Activated T-cell treated with anti-CD3 and anti-CD28 coated beads, Interleukin-2, amount 50 U/mL, for 4 hours (primary cell): ENCODE data around the gene HSPA1L. TPM values are rescaled to one million over a fixed set of nuclear protein-coding genes. Genes with fewer than 3 reads are reported as not detected.
"Not testable (repeated sequence)": the region's sequence is repeated elsewhere in the genome, so short reads cannot be mapped to it uniquely, and the experiment has no call there.

Experiments used
- ATAC-seq, 2 donors: fragments of 200-7000 bp; cut with Tn5 transposase; one replicate each; pipeline ENCODE4 v1.10.0; 2021
- DNase-seq: peaks from one replicate; pipeline ENCODE4 v3.0.0-alpha.2; 2020
- H3K27me3 Mint-ChIP-seq: one replicate; pipeline ENCODE4 v1.8.0; 2021; ENCODE audit warnings: low read depth, mixed read lengths
- H3K36me3 Mint-ChIP-seq: one replicate; pipeline ENCODE4 v1.8.0; 2022; ENCODE audit warnings: mixed read lengths; ENCODE audit not compliant: insufficient read depth
- H3K4me1 Mint-ChIP-seq: one replicate; pipeline ENCODE4 v1.8.0; 2021; ENCODE audit warnings: low read depth, mixed read lengths
- H3K4me3 Mint-ChIP-seq: one replicate; pipeline ENCODE4 v1.8.0; 2021; ENCODE audit warnings: mild to moderate bottlenecking, moderate library complexity, mixed read lengths
- H3K9me3 Mint-ChIP-seq: one replicate; pipeline ENCODE4 v1.8.0; 2021; ENCODE audit warnings: mixed read lengths
- total RNA-seq, 3 donors: library from RNA; stranded (reverse); gene quantifications; one replicate each; pipeline ENCODE4 v1.2.1, GENCODE V29; 2021

HSPA1L gene
- total RNA-seq = 1 to 10 TPM; 1.6 to 1.8 (median 1.7) TPM

DNA sequence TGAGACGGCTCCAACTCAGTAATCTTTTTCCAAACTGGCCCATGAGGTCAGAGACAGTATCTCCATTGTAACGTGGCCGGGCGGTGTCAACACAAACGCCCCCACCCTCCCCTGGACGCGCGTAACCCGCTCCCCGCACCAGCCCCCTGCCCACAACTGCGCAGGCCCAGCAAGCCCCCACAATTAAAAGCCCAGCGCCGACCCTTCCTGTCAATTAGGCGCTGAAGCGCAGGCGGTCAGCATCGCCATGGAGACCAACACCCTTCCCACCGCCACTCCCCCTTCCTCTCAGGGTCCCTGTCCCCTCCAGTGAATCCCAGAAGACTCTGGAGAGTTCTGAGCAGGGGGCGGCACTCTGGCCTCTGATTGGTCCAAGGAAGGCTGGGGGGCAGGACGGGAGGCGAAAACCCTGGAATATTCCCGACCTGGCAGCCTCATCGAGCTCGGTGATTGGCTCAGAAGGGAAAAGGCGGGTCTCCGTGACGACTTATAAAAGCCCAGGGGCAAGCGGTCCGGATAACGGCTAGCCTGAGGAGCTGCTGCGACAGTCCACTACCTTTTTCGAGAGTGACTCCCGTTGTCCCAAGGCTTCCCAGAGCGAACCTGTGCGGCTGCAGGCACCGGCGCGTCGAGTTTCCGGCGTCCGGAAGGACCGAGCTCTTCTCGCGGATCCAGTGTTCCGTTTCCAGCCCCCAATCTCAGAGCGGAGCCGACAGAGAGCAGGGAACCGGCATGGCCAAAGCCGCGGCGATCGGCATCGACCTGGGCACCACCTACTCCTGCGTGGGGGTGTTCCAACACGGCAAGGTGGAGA lies at the start of gene HSPA1L, which contains the start of gene HSPA1A:
Gene HSPA1L (minus strand): TSS at position 259 of the 814 bp plus-strand sequence. CDS start 3,311 bp downstream, outside the sequence.
Gene HSPA1A (plus strand): TSS at position 519 of the 814 bp plus-strand sequence. CDS start 214 bp downstream, at position 733.
- Mint-ChIP-seq H3K4me3 (peak within 1 kb of the TSS; percentile 86), H3K4me1 (peaks cover 61% of the 10 kb centered on the region), H3K9me3 (no peaks in the 10 kb centered on the region), H3K27me3 (no peaks in the 10 kb centered on the region), H3K36me3 (peaks cover 9% of the 10 kb centered on the region)
- peak; percentile 43 for DNase-seq
- peak; percentile 19 to 23 for ATAC-seq

GRCh38 chr6:31864818-31865204 lies 49.7 kb upstream of the HSPA1L start:
- no peaks in the 10 kb centered on the region for H3K27me3 Mint-ChIP-seq
- no peak for DNase-seq
- no peak overlapping the region for H3K4me3 Mint-ChIP-seq
- ATAC-seq = no peak
- H3K9me3 Mint-ChIP-seq = no peaks in the 10 kb centered on the region
- H3K36me3 Mint-ChIP-seq = peaks cover 4% of the 10 kb centered on the region
- H3K4me1 Mint-ChIP-seq = peaks cover 18% of the 10 kb centered on the region

- not testable (repeated sequence) for H3K27me3 Mint-ChIP-seq, H3K9me3 Mint-ChIP-seq, DNase-seq, H3K36me3 Mint-ChIP-seq, ATAC-seq
- peaks cover 18% of the 10 kb centered on the region for H3K4me1 Mint-ChIP-seq
- peak overlapping the region; percentile 89 for H3K4me3 Mint-ChIP-seq
Measured at GRCh38 chr6:31864123-31864562, 49.1 kb upstream of the HSPA1L start.

GRCh38 chr6:31862344-31863235 lies 47.5 kb upstream of the HSPA1L start, which contains the start of gene NEU1:
TSS of gene NEU1 (minus strand) at chr6:31862821. CDS start at chr6:31862776, 45 bp downstream.
- ATAC-seq (peak; percentile 97), DNase-seq (peak; percentile 98)
- H3K4me1 Mint-ChIP-seq = peaks cover 18% of the 10 kb centered on the region
- H3K9me3 Mint-ChIP-seq = no peaks in the 10 kb centered on the region
- peak within 1 kb of the TSS; percentile 89 for H3K4me3 Mint-ChIP-seq
- H3K36me3 Mint-ChIP-seq = peaks cover 12% of the 10 kb centered on the region
- H3K27me3 Mint-ChIP-seq = no peaks in the 10 kb centered on the region

GRCh38 chr6:31861919-31862343 lies 46.8 kb upstream of the HSPA1L start:
- Mint-ChIP-seq H3K36me3 (peaks cover 18% of the 10 kb centered on the region), H3K9me3 (no peaks in the 10 kb centered on the region), H3K27me3 (no peaks in the 10 kb centered on the region), H3K4me1 (peaks cover 18% of the 10 kb centered on the region), H3K4me3 (peak overlapping the region; percentile 89)
- DNase-seq = no peak
- no peak for ATAC-seq

DNA sequence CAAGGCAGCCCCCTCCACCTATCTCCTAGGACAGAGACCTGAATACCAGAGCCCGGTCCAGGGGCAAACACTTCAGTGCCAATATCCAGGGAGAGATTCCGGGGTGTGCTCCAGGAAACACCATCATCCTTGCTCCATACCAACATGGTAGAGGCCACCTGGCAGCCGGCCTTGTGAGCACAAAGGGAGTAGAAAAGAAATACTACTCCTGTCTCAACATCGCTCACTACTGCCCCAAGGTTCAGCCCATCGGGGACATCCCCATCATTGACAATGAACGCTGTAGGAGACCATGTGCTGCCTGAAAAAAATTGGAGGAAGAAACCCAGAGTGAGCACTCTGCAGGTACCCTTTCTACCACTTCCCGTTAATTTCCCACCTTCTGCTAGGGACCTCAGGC lies 46.1 kb upstream of the HSPA1L start:
- Mint-ChIP-seq H3K36me3 (peaks cover 19% of the 10 kb centered on the region), H3K4me3 (peak overlapping the region; percentile 89), H3K27me3 (no peaks in the 10 kb centered on the region), H3K9me3 (no peaks in the 10 kb centered on the region), H3K4me1 (peaks cover 18% of the 10 kb centered on the region)
- ATAC-seq = no peak
- DNase-seq = no peak

DNA sequence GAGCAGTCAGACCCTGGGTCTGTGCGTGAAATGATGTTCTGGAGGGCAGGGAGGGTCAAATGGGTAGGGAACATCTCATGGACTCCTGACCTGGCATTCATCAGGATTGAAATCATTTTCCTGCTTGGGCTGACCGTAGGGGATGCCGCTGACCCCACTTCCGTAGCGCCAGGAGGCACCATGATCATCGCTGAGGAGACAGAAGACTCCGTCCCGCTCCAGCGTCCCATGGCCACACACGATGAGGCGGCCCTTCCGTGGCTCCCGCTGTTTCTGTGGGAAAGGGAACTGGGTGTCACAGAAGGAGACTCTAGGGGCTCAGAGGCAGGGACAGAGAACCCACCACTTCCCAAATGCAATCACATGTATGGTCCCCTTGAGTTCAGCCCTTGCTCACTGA lies 45.3 kb upstream of the HSPA1L start:
- Mint-ChIP-seq H3K9me3 (no peaks in the 10 kb centered on the region), H3K4me3 (no peak overlapping the region), H3K27me3 (no peaks in the 10 kb centered on the region), H3K4me1 (peaks cover 18% of the 10 kb centered on the region), H3K36me3 (peaks cover 19% of the 10 kb centered on the region)
- ATAC-seq (no peak), DNase-seq (no peak)

DNA sequence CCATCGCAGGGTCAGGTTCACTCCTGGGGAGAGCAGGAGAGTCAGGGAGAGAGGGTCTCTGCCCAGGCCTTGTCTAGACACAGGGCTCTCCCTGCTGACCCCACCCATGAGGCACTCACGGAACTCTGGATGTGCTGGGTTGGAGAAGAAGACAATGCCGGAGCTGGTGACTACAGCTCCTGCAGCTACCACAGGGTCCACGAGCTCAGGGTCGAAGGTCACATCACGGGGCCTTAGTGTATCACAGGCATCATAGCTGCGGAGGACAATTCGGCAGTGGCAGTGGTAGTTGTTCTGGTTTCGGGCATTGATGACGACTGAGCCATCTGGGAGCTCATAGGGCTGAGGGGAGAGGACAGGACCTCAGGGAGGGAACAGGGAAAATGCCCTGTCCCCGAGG lies 44.8 kb upstream of the HSPA1L start:
- DNase-seq (no peak), ATAC-seq (no peak)
- no peaks in the 10 kb centered on the region for H3K27me3 Mint-ChIP-seq
- H3K9me3 Mint-ChIP-seq = no peaks in the 10 kb centered on the region
- H3K36me3 Mint-ChIP-seq = peaks cover 20% of the 10 kb centered on the region
- peaks cover 18% of the 10 kb centered on the region for H3K4me1 Mint-ChIP-seq
- no peak overlapping the region for H3K4me3 Mint-ChIP-seq

DNA sequence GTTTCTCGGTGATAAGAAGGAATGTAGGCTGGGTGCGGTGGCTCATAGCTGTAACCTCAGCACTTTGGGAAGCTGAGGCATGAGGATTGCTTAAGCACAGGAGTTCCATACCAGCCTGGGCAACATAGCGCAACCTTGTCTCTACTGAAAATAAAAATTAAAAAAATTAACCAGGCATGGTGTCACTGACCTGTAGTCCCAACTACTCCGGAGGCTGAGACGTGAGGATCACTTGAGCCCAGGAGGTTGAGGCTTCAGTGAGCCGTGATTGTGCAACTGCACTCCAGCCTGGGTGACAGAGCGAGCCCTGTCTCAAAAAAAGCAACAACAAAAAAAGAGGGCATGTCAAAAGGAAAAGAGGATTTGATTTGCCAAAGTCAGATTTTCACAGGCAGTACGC lies 43.6 kb upstream of the HSPA1L start:
- no peaks in the 10 kb centered on the region for H3K27me3 Mint-ChIP-seq
- no peaks in the 10 kb centered on the region for H3K9me3 Mint-ChIP-seq
- no peak for DNase-seq
- H3K36me3 Mint-ChIP-seq = peaks cover 20% of the 10 kb centered on the region
- H3K4me1 Mint-ChIP-seq = peaks cover 12% of the 10 kb centered on the region
- ATAC-seq = no peak
- H3K4me3 Mint-ChIP-seq = no peak overlapping the region

DNA sequence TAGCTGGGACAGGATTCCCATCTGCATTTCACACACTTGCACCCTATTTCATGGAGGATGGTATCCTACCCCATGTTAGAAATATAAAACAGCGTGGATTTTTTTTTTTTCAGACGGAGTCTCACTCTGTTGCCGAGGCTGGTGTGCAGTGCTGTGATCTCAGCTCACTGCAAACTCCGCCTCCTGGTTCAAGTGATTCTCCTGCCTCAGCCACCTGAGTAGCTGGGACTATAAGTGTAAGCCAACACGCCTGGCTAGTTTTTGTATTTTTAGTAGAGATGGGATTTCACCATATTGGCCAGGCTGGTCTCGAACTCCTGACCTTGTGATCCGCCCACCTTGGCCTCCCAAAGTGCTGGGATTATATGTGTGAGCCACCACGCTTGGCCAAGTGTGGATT lies 42.7 kb upstream of the HSPA1L start:
- not testable (repeated sequence) for DNase-seq, H3K27me3 Mint-ChIP-seq, H3K4me3 Mint-ChIP-seq, ATAC-seq, H3K9me3 Mint-ChIP-seq
- Mint-ChIP-seq H3K36me3 (peaks cover 20% of the 10 kb centered on the region), H3K4me1 (peaks cover 11% of the 10 kb centered on the region)

- H3K9me3 Mint-ChIP-seq, H3K4me3 Mint-ChIP-seq, DNase-seq, H3K36me3 Mint-ChIP-seq, H3K4me1 Mint-ChIP-seq, H3K27me3 Mint-ChIP-seq, ATAC-seq: not testable (repeated sequence)
Measured at GRCh38 chr6:31851980-31852718, 37.1 kb upstream of the HSPA1L start.

GRCh38 chr6:31851485-31851832 lies 36.4 kb upstream of the HSPA1L start:
- no peak for DNase-seq
- Mint-ChIP-seq H3K4me1 (no peaks in the 10 kb centered on the region), H3K9me3 (no peaks in the 10 kb centered on the region), H3K36me3 (peaks cover 4% of the 10 kb centered on the region), H3K27me3 (no peaks in the 10 kb centered on the region), H3K4me3 (no peak overlapping the region)
- ATAC-seq = no peak

DNA sequence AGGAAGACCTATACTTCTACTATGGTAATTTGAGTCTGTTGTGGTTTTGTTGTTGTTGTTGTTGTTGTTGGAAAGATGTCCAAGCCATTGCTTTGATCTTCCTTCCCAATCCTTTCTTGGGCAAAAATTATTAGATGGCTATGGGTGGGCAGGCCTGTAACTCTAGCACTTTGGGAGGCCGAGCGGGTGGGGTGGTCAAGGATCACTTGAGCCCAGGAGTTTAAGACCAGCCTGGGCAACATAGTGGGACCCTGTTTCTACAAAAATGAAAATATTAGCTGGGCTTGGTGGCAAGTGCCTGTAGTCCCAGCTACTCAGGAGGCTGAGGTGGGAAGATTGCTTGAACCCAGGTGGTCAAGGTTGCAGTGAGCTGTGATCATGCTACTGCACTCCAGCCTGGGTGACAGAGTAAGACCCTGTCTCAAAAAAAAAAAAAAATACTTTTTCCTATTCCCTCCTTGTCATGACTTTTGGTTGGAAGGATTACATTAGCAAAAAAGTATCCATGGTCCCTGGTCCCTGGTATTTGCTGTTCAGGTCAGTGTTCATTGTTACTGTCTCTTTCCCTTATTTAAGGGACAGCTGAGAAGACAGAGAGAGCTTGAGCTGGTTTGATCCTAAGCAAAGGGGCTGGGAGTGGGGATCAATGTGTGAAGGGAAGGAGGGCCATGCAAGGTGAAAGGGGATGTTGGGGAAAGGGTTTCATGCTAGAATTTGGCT lies 35.8 kb upstream of the HSPA1L start:
- H3K4me3 Mint-ChIP-seq = no peak overlapping the region
- DNase-seq = no peak
- no peaks in the 10 kb centered on the region for H3K4me1 Mint-ChIP-seq
- no peaks in the 10 kb centered on the region for H3K27me3 Mint-ChIP-seq
- no peak for ATAC-seq
- peaks cover 4% of the 10 kb centered on the region for H3K36me3 Mint-ChIP-seq
- H3K9me3 Mint-ChIP-seq = no peaks in the 10 kb centered on the region
